OCI-LY3 (cell line): ENCODE results near the gene LRRC15.

Experiments
- H2AFZ ChIP-seq: fragments of 200-600, 300-600 bp; shearing (Covaris generic); 2 replicates; pipeline ENCODE4 v1.6.0; 2014; ENCODE audit warnings: antibody characterized with exemption, low read depth, low read length
- H3K27ac ChIP-seq: fragments of 200-600, 300-600 bp; sonication (generic); 2 replicates; pipeline ENCODE4 v1.5.1; 2014; ENCODE audit warnings: mild to moderate bottlenecking, low read length, moderate library complexity, mixed read lengths
- H3K27me3 ChIP-seq: fragments of 200-600, 300-600 bp; sonication (generic); 2 replicates; pipeline ENCODE4 v1.6.1; 2014; ENCODE audit warnings: low read depth, low read length, mixed read lengths
- H3K36me3 ChIP-seq: fragments of 200-600, 300-600 bp; sonication (generic); replicated peaks from 2 replicates; pipeline ENCODE3; 2014; ENCODE audit warnings: low read depth, low read length, mixed read lengths
- H3K4me1 ChIP-seq: fragments of 300-600, 200-600 bp; sonication (generic); 2 replicates; pipeline ENCODE4 v1.6.1; 2014; ENCODE audit warnings: low read length, mixed read lengths
- H3K4me2 ChIP-seq: fragments of 200-600, 300-600 bp; sonication (generic); 2 replicates; pipeline ENCODE4 v1.6.1; 2014; ENCODE audit warnings: low read length, mixed read lengths
- H3K4me3 ChIP-seq: fragments of 300-600, 200-600 bp; sonication (generic); 2 replicates; pipeline ENCODE4 v1.5.1; 2014; ENCODE audit warnings: antibody characterized with exemption, mild to moderate bottlenecking, low read length, moderate library complexity
- H3K79me2 ChIP-seq: fragments of 300-600, 200-600 bp; shearing (Covaris generic); 2 replicates; pipeline ENCODE4 v1.6.1; 2014; ENCODE audit warnings: mild to moderate bottlenecking, low read length, mixed read lengths
- H3K9ac ChIP-seq: fragments of 300-600, 200-600 bp; shearing (Covaris generic); 2 replicates; pipeline ENCODE4 v1.6.0; 2014; ENCODE audit warnings: mild to moderate bottlenecking, low read length, moderate library complexity
- H3K9me3 ChIP-seq: fragments of 200-600, 300-600 bp; shearing (Covaris generic); 2 replicates; pipeline ENCODE4 v1.6.1; 2014; ENCODE audit warnings: low read length, mixed read lengths; ENCODE audit not compliant: insufficient read depth
- H4K20me1 ChIP-seq: fragments of 200-600, 300-600 bp; sonication (generic); 2 replicates; pipeline ENCODE4 v1.6.1; 2016; ENCODE audit warnings: low read length, mixed read lengths; ENCODE audit not compliant: insufficient read depth
- CTCF ChIP-seq: fragments of 200-600, 300-600 bp; sonication (generic); IDR thresholded peaks from 2 replicates; pipeline ENCODE4 v1.5.1; 2014; ENCODE audit warnings: antibody characterized with exemption, low read length, low read depth
- EZH2phosphoT487 ChIP-seq: fragments of 200-600 bp; shearing (Covaris generic); IDR thresholded peaks from 2 replicates; pipeline ENCODE4 v1.6.1; 2018; ENCODE audit warnings: antibody characterized with exemption, mixed run types, low read depth

The LRRC15 gene

GRCh38 chr3:194320744-194321243 is 48.7 kb downstream of the LRRC15 start:
- Histone ChIP-seq H3K9ac (no peak overlapping the region), H2AFZ (no peak overlapping the region), H3K4me3 (no peak overlapping the region), H3K4me2 (no peak overlapping the region), H3K36me3 (no peaks in the 10 kb centered on the region), H3K27me3 (peaks cover 45% of the 10 kb centered on the region), H3K4me1 (no peaks in the 10 kb centered on the region), H3K9me3 (no peaks in the 10 kb centered on the region), H4K20me1 (no peaks in the 10 kb centered on the region), H3K79me2 (no peaks in the 10 kb centered on the region), H3K27ac (no peak overlapping the region)
- TF ChIP-seq EZH2phosphoT487 (no peak), CTCF (no peak)

- TF ChIP-seq CTCF (no peak), EZH2phosphoT487 (no peak)
- peaks cover 2% of the 10 kb centered on the region; the same call in 1 of the 2 replicates for H3K4me1 ChIP-seq
- no peaks in the 10 kb centered on the region for H3K36me3 ChIP-seq
- no peak overlapping the region for H3K27ac ChIP-seq
- no peaks in the 10 kb centered on the region for H3K9me3 ChIP-seq
- no peak overlapping the region for H3K4me3 ChIP-seq
- H2AFZ ChIP-seq = no peak overlapping the region
- no peaks in the 10 kb centered on the region for H4K20me1 ChIP-seq
- peaks cover 47% of the 10 kb centered on the region for H3K27me3 ChIP-seq
- no peaks in the 10 kb centered on the region for H3K79me2 ChIP-seq
- H3K9ac ChIP-seq = no peak overlapping the region
- H3K4me2 ChIP-seq = no peak overlapping the region
These were observed 49.4 kb downstream of the LRRC15 start for GRCh38 chr3:194320100-194320499.

- Histone ChIP-seq H2AFZ (no peak overlapping the region), H3K4me2 (no peak overlapping the region), H4K20me1 (no peaks in the 10 kb centered on the region), H3K36me3 (no peaks in the 10 kb centered on the region), H3K9me3 (no peaks in the 10 kb centered on the region), H3K4me1 (peaks cover 6% of the 10 kb centered on the region; the same call in 1 of the 2 replicates), H3K27me3 (peaks cover 62% of the 10 kb centered on the region), H3K4me3 (no peak overlapping the region), H3K9ac (no peak overlapping the region), H3K79me2 (no peaks in the 10 kb centered on the region), H3K27ac (no peak overlapping the region)
- TF ChIP-seq EZH2phosphoT487 (no peak), CTCF (no peak)
These were observed 50.9 kb downstream of the LRRC15 start for GRCh38 chr3:194318511-194319161.

- H3K4me3 ChIP-seq = no peak overlapping the region
- H3K27me3 ChIP-seq = peaks cover 79% of the 10 kb centered on the region
- no peak overlapping the region for H3K9ac ChIP-seq
- no peak overlapping the region for H3K27ac ChIP-seq
- H4K20me1 ChIP-seq = no peaks in the 10 kb centered on the region
- no peaks in the 10 kb centered on the region for H3K36me3 ChIP-seq
- H2AFZ ChIP-seq = no peak overlapping the region
- H3K9me3 ChIP-seq = no peaks in the 10 kb centered on the region
- peaks cover 6% of the 10 kb centered on the region; the same call in 1 of the 2 replicates for H3K4me1 ChIP-seq
- no peak overlapping the region for H3K4me2 ChIP-seq
- no peak for TF ChIP-seq EZH2phosphoT487
- no peaks in the 10 kb centered on the region for H3K79me2 ChIP-seq
These were observed 52.6 kb downstream of the LRRC15 start for GRCh38 chr3:194316918-194317317.
